SIG-M5 (cell line): ENCODE measurements around the gene ASNS.
A peak's percentile ranks its signal among the peaks of the same experiment; 100 is the strongest.
"Not testable (repeated sequence)": the region's sequence is repeated elsewhere in the genome, so short reads cannot be mapped to it uniquely, and the experiment has no call there.

ENCODE experiments used
- DNase-seq: peaks from one replicate; lab custom pipeline; 2025; lab: John Stamatoyannopoulos, UW

The ASNS gene, protein sequence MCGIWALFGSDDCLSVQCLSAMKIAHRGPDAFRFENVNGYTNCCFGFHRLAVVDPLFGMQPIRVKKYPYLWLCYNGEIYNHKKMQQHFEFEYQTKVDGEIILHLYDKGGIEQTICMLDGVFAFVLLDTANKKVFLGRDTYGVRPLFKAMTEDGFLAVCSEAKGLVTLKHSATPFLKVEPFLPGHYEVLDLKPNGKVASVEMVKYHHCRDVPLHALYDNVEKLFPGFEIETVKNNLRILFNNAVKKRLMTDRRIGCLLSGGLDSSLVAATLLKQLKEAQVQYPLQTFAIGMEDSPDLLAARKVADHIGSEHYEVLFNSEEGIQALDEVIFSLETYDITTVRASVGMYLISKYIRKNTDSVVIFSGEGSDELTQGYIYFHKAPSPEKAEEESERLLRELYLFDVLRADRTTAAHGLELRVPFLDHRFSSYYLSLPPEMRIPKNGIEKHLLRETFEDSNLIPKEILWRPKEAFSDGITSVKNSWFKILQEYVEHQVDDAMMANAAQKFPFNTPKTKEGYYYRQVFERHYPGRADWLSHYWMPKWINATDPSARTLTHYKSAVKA

DNA sequence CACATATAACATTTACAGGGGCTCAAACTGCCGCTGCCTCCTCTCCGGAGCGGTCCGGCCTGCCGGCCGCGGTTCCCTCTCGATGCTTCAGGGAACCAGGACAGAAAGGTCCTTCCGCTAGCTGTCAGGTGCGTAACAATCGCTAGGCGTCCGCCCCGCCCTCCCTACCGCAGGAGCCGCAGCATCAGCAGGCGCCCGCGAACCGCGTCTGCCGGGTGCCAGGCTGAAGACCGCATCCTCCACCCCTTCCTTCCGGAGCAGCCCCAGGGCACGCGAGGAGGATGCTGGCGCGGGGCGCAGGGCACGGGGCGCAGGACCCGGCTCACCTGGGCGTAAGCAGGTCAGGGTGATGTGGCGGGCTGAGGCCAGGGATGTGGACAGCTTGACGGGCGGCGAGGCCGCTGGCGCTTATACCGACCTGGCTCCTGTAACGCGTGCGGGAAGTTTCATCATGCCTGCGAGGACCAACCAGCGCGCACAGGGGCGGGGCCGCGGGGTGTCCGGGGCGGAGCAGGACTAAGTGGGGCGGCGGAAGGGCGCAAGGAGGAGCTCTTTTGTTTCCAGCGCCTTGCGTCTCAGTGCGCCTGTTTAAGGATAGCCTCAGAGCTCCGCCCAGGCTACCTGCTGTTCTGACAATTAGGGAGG, at the start of gene ASNS:
TSS of gene ASNS (minus strand) at position 384 of the 645 bp plus-strand sequence. CDS start 3,252 bp downstream, outside the sequence.
- DNase-seq = peak; percentile 65

DNA sequence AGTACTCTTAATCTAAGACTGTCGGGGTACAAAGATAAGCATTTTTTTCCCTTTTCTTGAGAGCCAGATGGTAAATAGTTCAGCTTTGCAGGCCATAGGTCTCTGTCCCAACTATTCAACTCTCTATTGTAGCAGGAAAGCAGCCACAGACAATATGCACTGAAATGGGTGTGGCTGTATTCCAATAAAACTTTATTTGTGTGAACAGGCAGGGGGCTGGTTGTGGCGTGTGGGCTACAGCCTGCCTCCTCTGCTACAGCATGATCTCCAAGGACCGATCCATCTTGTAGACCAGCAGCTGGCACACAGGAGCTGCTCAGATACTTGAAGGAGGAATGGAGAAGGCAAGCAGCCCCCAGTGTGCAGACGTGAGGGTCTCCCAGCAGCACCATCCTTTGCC, 49.0 kb upstream of the ASNS start:
- DNase-seq = not testable (repeated sequence)

DNA sequence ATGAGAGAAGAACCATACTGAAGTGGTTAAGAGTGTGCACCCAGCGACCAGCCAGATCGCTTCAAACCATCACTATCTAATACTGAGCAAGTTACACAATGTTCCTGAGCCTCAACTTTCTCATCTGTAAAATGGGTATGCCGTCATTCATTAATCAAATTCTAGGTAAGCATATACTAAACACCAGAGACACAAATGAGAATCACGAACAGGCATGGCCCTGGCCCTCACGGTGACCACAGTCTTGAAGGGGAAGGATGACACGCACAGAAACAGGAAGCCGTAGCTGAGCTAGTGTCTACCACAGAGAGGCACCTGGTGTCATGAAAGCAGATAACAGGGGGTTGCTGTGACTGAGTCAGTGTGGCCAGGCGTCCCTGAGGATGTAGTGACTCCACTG, 43.1 kb upstream of the ASNS start:
- DNase-seq = not testable (repeated sequence)

DNA sequence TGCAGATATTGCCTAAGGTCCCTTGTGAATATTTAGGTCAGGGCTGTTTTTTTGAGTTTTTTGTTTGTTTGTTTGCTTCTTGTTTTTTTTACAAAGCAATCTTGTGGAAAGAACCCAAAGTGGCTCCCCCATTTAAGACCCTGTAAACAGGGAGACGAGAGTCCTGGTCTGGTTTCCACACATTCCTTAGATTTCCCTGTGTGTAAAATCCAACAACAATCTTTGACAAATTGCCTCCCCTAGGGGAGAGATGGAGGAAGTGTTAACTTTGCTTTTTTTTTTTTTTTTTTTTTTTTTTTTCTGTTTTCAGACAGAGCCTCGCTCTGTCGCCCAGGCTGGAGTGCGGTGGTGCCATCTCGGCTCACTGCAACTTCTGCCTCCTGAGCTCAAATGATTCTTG, 40.1 kb upstream of the ASNS start:
- DNase-seq = not testable (repeated sequence)

DNA sequence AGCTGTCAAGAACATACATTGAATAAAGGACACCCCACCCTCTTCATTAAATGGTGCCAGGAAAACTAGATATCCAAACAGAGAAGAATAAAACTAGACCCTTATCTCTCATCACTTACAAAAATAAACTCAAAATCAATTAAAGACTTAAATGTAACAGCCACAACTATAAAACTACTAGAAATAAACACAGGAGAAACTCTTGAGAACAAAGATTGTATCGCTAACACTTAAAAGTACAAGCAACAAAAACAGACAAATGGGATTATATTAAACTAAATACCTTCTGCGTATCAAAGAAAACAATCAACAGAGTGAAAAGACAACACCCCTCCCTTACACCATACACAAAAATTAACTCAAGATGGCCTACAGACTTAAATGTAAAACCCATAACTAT, 24.7 kb upstream of the ASNS start:
- DNase-seq = not testable (repeated sequence)

DNA sequence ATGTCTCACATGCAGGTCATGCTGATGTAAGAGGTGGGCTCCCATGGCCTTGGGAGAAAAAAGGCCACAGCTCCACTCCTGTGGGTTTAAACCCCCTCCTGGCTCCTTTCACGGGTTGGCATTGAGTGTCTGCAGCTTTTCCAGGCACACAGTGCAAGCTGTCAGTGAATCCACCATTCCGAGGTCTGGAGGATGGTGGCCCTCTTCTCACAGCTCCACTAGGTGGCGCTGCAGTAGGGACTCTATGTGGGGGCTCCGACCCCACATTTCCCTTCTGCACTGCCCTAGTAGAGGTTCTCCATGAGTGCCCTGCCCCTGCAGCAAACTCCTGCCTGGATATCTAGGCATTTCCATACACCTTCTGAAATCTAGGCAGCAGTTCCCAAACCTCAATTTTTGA, 19.5 kb upstream of the ASNS start:
- not testable (repeated sequence) for DNase-seq

DNA sequence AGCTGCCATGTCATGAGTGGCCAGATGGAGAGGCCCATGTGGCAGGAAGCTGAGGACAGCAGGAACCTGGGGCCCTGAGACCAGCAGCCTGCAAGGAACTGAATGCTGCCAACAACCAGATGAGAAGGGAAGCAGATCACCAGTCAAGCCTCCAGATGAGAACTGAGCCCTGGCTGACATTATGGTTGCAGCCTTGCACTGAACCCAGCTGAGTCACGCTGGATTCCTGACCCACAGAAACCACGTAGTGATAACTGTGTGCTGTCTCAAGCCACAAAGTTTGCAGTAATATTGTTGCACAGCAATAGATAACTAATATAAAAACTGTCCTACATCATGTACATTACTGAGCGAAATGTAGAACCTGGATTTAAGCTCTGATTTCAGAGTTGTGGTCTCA, 7.3 kb upstream of the ASNS start:
- not testable (repeated sequence) for DNase-seq

DNA sequence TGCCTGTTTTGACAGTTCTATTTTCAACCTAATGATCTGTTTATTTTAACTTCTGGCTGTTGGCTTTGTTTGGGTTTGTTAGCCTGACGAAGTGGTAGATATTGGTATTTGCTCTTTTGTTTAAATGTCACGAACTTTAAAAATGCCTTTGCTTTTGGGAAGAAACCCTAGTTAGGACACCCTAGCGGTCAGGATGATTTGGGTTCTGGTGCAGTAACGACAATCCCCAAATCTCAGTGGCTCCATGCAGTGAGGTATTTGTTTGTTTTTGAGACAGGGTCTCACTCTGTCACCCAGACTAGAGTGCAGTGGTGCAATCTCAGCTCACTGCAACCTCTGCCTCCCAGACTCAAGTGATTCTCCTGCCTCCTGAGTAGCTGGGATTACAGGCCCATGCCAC, 2.7 kb upstream of the ASNS start:
- not testable (repeated sequence) for DNase-seq

DNA sequence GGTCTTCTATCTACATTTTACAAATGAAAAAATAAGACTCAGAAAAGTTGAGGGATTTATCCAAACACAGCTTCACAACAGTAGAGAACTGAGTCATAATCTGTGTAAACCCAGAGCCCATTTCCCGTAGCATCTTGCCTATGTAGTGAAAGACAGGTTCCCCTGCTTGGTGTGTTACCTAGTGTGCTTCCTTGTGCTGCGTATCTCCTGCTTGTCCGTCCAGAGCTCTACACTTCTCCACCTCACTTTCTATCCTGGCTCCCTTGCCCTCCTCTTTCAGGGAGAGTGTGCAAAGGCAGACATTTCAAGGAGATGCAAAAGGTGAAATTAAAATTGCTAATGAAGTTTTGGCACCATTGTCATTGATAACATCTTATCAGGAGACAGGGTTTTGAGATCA, 1.4 kb upstream of the ASNS start:
- DNase-seq = no peak

DNA sequence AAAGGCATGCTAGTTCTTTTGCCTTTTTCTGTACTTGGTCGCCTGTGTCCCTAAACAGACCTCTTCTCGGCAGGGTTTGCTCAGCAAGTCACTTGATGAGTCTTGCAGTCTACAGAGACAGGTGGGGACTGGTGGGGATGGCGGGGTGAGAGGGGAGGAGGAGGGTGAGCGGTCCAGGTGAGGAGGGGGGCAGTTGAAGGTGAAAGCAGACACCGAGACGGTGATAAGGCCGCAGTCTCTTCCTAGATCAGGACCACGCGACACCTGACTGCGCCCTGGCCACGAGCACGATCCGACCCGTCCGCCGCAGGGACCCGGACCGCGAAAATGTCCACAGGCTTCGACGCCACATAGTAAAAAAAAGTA, 566 bp downstream of the ASNS start:
- DNase-seq = no peak

DNA sequence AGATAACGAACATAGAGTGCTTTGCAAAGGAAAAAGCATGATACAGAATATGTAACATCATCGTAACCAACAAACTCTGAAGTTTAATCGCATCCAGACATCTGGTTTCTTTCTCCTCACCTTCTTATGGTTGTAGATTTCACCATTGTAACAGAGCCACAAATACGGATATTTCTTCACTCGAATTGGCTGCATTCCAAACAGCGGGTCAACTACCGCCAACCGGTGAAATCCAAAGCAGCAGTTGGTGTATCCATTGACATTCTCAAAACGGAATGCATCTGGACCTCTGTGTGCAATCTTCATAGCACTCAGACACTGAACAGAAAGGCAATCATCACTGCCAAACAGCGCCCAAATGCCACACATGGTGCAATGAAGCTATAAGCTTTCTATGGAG, 3.4 kb downstream of the ASNS start:
- no peak for DNase-seq

DNA sequence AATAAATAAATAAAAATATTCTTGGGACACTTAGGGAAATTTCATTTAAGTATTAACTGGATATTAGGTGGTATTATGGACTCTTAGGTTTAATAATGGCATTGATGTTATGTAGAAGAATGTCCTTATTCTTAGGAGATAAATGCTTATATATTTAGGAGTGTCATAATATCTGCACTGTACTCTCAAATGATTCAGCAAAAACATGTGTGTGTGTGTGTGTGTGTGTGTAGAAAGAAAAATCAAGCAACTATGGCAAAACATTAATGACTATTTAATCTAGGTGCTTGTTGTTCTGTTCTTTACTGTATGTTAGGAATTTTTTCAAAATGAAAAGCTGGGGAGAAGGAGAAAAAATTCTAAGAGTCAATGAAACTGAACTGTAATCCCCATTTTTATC, 3.9 kb downstream of the ASNS start:
- no peak for DNase-seq

DNA sequence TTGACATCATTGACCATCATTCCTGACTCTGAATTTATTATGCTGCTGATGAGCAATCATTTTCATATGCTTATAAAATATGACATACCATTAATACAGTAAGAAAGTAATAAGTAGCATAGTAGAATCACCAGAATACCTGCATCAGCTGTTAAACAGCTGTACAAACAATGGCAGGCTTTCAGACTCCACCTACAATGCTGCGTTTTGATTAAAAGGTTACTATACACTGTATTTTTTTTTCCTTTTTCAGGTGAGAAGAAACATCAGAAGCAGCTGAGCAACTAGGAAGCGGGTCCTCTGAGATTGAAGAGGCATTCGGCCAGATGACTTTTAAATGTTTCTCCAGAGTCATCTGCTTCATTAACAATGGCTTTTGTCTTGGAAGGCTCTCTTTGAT, 7.1 kb downstream of the ASNS start:
- no peak for DNase-seq

DNA sequence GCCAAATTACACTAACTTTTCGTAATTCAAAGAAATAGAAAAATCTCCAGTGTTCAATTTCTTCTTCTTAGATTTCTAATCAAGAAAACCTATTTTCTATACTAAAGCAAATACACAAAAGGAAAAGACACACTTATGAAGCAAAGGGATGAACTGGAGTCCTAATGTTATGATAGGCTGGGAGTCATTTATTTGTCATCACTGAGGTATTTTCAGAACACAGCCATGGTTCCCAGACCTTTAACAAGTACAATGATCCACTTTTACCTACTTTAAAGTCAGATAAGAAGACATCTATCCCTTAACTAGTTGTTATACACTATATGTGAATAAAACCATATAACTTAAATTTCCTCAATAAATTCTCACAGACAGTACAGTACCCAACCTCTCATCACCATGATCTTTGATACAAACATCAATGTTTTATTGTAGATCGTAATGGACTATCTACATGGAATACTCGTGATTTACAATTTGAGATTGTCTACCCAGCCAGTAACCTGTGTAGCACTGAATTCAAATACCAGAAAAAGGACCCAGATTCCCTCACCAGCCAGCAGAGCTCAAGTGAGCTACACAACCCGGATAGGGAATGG, 12.5 kb downstream of the ASNS start:
- no peak for DNase-seq

DNA sequence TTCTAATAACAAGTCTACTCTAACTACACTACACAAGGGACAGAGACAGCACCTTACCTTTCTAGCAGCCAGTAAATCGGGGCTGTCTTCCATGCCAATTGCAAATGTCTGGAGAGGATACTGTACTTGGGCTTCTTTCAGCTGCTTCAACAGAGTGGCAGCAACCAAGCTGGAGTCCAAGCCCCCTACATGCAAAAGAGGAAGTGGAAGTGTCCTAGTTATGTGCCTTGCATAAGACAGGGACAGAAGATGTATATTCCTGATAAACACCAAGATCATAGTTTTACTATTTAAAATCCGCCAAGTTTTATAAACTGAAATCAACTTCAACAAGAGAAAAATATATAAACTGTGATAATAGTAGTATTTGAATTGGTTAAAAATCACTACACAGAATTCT, 14.0 kb downstream of the ASNS start:
- no peak for DNase-seq

DNA sequence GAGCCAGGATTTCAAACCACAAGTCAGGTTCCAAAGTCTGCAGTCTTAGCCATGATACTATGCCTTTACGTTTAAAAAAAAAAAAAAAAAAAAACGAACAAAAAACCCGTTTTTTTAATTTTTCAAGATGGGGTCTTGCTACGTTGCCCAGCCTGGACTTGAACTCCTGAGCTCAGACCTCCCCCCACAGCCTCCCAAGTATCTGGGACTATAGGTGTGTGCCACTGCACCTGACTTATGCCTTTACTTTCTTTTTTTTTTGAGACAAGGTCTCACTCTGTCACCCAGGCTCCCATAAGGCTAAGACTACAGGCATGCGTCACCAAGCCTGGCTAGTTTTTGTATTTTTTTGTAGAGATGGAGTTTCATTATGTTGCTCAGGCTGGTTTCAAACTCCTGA, 14.7 kb downstream of the ASNS start:
- DNase-seq = no peak

DNA sequence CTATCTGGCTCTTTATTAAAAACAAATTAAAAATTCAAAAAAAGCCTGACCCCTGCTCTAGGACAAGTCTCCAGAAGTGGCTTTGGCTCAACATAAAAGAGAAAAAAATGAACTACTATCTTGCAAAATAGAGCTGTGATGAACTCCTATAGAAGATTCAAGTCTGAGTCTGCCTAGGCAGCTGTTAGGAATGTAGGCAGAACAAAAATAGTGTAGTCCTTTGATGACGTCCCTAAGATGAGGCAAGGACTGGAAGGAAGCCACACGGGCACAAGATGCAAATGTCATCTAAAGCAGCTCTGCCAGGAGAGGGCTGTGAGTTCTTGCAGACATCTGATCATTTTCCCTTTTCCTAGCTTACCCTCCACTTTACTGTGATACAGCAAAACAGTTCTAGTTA, 20.5 kb downstream of the ASNS start:
- DNase-seq = no peak

DNA sequence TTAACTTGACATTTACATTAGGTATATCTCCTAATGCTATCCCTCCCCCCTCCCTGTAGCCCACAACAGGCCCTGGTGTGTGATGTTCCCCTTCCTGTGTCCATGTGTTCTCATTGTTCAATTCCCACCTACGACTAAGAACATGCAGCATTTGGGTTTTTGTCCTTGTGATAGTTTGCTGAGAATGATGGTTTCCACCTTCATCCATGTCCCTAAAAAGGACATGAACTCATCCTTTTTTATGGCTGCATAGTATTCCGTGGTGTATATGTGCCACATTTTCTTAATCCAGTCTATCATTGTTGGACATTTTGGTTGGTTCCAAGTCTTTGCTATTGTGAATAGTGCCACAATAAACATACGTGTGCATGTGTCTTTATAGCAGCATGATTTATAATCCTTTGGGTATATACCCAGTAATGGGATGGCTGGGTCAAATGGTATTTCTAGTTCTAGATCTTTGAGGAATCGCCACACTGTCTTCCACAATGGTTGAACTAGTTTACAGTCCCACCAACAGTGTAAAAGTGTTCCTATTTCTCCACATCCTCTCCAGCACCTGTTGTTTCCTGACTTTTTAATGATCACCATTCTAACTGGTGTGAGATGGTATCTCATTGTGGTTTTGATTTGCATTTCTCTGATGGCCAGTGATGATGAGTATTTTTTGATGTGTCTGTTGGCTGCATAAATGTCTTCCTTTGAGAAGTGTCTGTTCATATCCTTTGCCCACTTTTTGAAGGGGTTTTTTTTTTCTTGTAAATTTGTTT, 21.8 kb downstream of the ASNS start:
- not testable (repeated sequence) for DNase-seq

DNA sequence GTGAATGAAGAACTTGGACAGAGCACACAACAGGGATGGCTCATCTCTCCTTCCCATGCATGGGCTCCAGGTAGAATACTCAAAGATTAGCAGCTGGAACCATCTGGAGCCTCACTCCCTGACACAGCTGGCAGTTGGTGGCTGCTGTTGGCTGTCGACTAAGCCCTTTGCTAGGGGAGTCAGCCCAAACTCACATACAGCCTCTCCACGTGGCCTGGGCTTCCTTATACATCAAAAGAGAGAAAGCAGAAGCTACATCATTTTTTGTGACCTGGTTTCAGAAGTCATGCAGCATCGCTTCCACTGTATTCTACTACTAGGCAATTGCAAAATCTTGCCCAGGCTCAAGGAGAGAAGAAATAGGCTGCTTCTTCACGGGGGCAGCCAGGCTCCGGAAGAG, 24.4 kb downstream of the ASNS start:
- DNase-seq = no peak

DNA sequence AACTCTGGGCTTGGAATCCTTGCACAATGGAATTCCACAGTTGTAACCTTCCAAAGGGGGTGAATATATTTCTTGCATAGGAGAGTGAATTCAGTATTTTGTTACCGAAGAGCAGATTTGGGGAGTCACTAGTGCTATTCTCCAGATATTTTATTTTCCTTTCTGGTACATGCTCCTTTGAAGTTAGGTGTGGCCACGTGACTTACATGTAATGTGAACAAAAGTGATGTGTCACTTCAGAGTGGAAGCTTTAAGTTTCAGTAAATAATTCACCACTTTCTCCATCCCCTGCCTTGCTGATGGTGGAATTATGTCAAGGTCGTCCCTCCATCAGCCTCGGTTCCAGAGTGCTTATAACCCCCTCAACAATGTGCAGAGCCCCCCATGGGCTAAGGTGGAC, 25.3 kb downstream of the ASNS start:
- DNase-seq = no peak

DNA sequence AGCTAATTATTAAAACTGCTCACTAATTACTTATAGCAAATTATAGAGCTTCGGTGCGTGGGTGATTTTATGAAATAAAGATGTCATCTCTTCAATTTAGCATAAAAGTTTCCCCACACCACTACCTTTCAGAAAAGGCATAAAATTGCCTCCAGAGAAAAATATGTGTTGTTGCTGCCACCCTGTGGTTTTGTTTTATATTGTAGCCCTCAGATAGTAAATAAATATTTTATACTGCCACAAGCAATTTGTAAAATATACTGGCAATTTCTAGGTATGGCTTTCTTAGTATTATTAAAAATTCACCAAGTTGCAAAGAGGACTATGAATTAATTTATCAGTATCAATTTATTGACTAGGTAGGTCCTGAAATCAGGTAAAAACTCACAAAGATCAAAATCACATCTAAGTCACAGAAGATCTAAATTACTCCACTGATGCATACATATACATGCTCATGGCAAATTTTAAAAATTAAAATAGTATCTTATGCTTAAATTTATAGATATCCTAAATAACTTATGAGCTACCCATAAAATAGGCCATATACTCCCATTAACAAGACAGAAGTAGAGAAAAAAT, 26.5 kb downstream of the ASNS start:
- no peak for DNase-seq

DNA sequence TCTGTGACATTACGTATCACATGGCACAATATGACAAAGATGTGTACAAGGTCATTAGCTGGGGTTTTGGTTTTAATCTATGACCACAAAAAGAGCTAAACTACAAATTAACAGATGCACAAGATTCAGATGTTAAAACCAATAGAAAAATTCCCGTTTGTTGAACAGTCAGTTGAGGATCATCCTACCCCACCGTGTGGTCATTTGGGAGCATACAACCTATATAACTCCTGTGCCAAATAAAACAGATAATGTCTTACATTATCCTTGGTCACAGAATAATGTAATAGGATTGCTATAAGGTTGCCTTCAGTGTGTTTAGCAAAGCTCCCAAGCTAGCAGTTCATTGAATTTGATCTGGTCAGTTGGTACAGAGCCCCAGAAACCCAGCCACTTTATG, 28.2 kb downstream of the ASNS start:
- no peak for DNase-seq
